ENCODE results near the gene CTSL.
"Not testable (repeated sequence)": the region's sequence is repeated elsewhere in the genome, so short reads cannot be mapped to it uniquely, and the experiment has no call there.

Gene CTSL

DNA sequence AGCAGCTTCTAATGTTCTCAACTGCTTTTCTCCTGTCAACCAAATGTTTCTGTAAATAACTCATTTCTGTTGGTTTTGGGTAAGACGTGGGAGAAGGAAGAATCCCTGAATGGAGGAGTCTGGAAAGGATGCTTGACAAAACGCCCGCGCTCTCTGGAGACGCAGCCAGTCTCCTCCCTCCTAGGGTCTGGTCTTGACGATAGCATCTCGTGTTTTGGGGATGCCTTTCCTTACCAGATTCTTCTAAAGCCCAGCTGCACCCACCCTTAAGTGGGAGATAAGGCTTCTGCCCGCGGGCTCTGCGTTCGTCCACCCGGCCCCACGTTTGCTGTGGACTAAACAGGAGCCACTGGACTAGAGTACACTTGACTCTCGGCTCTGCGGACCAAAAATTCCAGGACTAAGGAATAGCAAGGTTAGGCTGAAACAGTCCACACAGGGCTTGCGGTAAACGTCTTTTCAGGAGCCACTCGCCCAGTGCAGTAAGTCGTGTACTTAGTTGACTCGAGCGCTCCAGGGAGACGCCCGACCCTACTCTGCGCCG lies 491 bp upstream of the CTSL start:
- no peak for DNase-seq

- no peak for DNase-seq
Measured at GRCh38 chr9:87729246-87729645, 3.3 kb downstream of the CTSL start.

GRCh38 chr9:87731321-87731720 lies 5.4 kb downstream of the CTSL start:
- DNase-seq = no peak

- no peak for DNase-seq
Measured at GRCh38 chr9:87732344-87732743, 6.4 kb downstream of the CTSL start.

- DNase-seq = no peak
Measured at GRCh38 chr9:87732756-87733155, 6.8 kb downstream of the CTSL start.

GRCh38 chr9:87733273-87734052 lies 7.5 kb downstream of the CTSL start:
- no peak for DNase-seq

DNA sequence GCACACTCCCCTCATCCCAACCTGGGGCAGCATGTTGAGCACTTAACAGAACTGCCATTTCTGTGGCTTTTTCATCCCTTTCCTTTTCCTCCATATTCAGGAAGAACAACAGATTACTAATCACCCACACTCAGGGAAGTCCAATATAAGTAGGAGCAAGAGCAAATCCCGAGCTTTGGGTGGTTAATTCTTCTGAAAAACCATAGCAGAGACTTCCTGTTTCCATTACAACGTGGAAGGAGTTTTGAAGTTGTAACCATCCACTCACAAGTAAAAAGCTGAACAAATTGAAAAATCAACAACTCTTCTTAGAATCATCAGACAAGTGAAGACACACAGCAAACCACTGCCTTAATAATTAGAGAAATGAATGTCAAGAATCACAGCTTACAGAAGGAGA lies 8.2 kb downstream of the CTSL start:
- no peak for DNase-seq

DNA sequence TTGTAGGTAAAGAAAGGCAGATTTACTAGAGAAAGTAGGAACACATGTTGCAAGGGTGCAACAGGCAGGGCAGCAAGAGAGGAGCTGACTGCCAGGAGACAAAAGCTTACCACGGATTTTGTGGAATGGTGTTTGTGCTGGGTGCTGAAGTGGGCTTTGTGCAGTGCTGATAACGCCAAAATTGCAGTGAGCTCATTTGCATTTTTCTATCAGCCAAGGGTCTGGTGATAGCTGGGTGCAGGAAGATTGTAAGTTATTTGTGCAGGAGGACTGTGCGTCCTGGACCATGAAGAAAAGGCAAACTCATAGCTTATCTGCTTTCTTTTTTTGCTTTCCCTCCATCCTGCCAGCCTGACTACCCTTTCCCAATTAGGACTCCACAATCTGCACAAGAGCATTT lies 13.6 kb downstream of the CTSL start:
- no peak for DNase-seq

GRCh38 chr9:87740209-87740608 lies 14.3 kb downstream of the CTSL start:
- no peak for DNase-seq

DNA sequence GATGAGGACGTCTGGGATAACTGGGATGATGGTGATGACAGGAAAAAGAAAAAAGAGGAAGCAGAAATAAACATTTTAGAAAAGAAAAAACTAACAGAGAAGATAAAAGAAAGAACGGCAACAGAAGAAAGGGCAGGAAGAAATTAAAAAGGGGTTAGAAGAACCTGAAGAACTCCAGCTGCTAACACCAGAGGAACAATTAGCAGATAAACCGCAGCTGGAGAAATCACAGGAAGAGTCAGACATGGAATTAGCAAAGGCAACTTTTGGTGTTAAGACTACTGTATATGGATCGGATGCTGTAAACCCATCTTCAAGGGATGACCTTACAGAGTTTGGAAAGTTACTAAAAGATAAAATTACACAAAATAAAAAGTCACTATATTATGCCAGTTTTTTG lies 15.4 kb downstream of the CTSL start:
- no peak for DNase-seq

DNA sequence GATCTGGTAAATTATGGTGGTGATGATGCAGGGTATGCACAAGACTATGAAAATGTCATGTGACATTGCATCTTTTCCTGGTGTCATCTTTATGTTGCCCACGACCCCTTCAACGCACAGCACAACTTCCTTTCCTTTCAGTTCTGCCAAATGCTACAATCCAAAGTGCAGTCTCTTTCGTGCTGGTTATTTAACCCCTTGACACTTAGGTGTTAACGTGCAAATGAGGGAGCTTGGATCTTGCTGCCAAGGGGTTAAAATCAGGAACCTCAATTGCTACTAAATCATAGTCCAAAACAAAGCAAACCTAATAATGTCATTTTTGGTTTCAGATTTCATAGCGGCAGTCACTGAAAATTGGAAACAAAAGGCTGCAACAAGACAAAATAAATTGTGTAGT lies 16.0 kb downstream of the CTSL start:
- DNase-seq = no peak

DNA sequence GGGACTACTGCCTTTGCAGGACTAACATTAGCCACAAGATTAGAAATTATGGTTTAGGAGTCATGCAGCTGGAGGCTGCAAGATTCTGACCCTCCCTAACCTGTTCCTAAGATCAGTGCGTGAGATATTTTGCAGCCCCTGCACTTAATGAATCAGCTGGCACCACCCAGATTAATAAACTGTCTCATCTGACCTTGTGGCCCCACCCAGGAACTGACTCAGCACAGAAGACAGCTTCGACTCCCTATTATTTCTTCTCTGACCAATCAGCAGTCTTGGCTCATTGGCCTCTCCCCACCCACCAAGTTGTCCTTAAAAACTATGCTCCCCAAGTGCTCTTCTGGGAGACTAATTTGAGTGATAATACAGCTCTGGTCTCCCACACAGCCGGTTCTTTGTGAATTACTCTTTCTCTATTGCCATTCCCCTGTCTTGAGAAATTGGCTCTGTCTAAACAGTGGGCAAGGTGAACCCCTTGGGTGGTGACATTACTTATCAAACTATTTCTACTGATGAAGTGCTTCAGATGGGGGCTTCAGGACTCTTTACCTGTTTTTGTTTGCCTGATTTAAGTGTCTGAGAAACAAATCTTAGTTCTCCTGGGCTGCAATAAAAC lies 17.0 kb downstream of the CTSL start:
- no peak for DNase-seq

GRCh38 chr9:87744247-87744646 lies 18.3 kb downstream of the CTSL start:
- DNase-seq = not testable (repeated sequence)

DNA sequence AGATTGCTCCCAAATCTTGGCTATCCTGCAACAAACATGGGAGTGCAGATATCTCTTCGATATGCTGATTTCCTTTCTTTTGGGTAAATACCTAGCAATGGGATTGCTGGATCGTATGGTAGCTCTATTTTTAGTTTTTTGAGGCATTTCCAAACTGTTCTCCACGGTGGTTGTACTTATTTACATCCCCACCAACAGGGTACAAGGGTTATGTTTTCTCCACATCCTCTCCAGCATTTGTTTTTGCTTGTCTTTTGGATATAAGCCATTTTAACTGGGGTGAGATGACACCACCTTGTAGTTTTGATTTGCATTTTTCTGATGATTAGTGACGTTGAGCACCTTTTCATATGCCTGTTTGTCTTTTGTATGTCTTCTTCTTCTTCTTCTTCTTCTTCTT lies 20.3 kb downstream of the CTSL start:
- DNase-seq = no peak

DNA sequence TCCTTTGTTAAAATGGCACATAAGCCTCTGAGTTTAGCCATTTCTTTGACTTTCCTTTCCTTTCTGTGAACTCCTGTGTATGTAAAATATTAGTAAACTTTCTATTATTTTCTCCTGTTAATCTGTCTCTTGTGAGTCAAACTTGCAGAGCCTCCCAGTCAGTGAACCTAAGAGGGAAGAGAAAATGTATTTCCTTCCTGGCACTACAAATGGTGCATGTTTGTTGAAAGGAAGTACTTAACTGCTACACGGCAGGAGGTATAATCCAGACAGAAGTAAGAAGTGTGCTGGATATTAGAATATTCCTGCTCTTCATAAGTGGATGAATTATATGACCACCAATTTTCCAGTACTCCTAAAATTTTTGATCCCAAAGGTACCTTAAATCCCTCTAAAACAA lies 23.0 kb downstream of the CTSL start:
- DNase-seq = no peak

- DNase-seq = no peak
Measured at GRCh38 chr9:87749335-87750035, 23.6 kb downstream of the CTSL start.

GRCh38 chr9:87750726-87751125 lies 24.8 kb downstream of the CTSL start:
- DNase-seq = no peak

- DNase-seq = no peak
Measured at GRCh38 chr9:87751423-87751822, 25.5 kb downstream of the CTSL start.

DNA sequence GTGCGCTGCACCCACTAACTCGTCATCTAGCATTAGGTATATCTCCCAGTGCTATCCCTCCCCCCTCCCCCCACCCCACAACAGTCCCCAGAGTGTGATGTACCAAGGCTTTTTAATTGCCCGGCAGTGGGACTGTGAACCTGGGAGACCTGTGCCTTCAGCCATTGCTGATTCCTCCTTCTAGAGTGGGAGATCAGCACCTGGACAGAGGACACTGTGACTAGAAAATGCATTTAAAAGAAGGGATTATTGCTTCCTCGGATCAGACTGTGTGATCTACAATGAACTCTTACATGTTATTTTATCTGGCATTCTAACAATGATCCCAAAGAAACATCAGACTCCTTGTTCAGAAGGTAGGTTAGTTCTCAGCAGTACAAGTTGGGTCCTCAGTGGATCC lies 25.9 kb downstream of the CTSL start:
- no peak for DNase-seq

- no peak for DNase-seq
Measured at GRCh38 chr9:87753313-87753712, 27.4 kb downstream of the CTSL start.

DNA sequence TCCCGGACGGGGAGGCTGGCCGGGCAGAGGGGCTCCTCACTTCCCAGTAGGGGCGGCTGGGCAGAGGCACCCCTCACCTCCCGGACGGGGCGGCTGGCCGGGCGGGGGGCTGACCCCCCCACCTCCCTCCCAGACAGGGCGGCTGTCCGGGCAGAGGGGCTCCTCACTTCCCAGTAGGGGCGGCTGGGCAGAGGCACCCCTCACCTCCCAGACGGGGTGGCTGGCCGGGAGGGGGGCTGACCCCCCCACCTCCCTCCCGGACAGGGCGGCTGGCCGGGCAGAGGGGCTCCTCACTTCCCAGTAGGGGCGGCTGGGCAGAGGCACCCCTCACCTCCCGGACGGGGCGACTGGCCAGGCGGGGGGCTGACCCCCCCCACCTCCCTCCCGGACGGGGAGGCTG lies 32.4 kb downstream of the CTSL start:
- DNase-seq = not testable (repeated sequence)

DNA sequence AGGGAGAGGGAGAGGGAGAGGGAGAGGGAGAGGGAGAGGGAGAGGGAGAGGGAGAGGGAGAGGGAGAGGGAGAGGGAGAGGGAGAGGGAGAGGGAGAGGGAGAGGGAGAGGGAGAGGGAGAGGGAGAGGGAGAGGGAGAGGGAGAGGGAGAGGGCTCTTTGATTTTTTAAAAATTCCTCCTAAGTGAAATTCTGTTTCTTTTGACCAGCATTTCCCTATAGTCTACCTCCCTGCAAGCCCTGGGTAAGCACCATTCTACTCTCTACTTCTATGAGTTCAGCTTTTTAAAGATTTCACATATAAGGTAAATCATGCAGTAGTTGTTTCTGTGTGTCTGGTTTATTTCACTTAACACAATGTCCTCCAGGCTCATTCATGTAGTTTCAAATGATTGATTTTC lies 34.1 kb downstream of the CTSL start:
- DNase-seq = not testable (repeated sequence)

DNA sequence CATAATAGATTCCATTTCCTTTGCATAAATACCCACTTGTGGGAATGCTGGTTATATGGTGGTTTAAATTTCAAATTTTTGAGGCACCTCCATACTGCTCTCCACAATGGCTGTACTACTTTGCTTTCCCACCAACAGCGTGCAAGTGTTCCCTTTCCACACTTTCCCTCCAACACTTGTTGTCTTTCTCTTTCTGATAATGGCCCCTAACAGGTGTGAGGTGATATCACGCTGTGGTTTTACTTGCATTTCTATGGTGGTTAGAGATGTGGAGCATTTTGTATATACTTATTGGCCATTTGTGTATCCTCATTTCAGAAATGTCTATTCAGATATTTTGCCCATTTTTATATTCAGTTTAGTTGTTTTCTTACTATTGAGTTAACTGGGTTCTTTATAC lies 34.6 kb downstream of the CTSL start:
- no peak for DNase-seq

DNA sequence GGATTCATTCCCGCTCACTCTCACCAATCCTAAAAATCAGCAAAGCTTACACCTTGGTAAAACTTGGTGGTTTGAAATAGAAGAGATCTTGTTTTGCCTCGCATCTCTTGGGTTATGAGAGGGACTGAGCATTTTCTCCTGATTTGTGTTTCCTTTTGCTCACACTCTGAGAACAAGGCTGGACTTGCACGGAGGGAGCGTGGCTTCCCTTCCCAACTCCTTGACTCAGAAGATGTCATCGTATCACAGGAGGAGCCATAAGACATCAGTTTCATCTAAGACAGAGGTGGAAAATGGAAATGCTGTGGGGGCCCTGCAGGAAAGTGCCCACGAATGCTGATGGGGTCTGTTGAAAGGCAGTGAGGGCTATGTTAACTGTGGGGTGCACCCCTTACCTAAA lies 37.4 kb downstream of the CTSL start:
- DNase-seq = no peak

Measured in activated CD4-positive, alpha-beta T cell treated with anti-CD3 and anti-CD28 coated beads, Interleukin-2, amount 50 U/mL, for 4 hours (primary cell).